ENCODE data around the gene PTPRB. TPM values are rescaled to one million over a fixed set of nuclear protein-coding genes. Genes with fewer than 3 reads are reported as not detected.

Gene PTPRB
- total RNA-seq, 6 experiments from 2014 or later, result 2.6 to 4.3 (median 3.1) TPM

DNA sequence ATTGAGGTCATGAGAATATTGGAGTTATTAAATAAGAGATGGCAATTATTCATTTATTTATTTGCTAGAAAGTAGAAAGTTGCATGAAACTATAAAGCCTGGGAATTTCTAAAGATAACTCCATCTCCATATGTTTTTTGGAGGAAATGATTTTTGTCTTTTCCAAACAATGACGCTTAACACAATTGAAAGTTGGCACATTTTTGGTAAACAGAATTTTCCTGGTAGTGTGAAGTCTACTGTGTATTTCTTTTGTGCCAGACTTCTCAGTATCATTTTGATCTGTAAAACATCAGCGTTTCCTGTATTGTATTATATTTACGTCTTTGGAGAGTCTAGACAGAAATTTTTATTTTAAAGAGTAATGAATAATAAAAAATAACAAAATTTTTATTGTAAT lies 33.7 kb upstream of the PTPRB start:
- Mint-ChIP-seq H3K36me3 (ENCODE audit: low read depth) (no peaks in the 10 kb centered on the region), H3K27me3 (ENCODE audit: insufficient read depth) (no peaks in the 10 kb centered on the region), H3K27ac (no peak overlapping the region), H3K4me3 (no peak overlapping the region), H3K9me3 (no peaks in the 10 kb centered on the region), H3K4me1 (ENCODE audit: low read depth) (no peaks in the 10 kb centered on the region)
- TF ChIP-seq, protein P1, sequence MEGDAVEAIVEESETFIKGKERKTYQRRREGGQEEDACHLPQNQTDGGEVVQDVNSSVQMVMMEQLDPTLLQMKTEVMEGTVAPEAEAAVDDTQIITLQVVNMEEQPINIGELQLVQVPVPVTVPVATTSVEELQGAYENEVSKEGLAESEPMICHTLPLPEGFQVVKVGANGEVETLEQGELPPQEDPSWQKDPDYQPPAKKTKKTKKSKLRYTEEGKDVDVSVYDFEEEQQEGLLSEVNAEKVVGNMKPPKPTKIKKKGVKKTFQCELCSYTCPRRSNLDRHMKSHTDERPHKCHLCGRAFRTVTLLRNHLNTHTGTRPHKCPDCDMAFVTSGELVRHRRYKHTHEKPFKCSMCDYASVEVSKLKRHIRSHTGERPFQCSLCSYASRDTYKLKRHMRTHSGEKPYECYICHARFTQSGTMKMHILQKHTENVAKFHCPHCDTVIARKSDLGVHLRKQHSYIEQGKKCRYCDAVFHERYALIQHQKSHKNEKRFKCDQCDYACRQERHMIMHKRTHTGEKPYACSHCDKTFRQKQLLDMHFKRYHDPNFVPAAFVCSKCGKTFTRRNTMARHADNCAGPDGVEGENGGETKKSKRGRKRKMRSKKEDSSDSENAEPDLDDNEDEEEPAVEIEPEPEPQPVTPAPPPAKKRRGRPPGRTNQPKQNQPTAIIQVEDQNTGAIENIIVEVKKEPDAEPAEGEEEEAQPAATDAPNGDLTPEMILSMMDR (IDR thresholded peaks at IDR 0.05), result no peak
- no peak for DNase-seq

DNA sequence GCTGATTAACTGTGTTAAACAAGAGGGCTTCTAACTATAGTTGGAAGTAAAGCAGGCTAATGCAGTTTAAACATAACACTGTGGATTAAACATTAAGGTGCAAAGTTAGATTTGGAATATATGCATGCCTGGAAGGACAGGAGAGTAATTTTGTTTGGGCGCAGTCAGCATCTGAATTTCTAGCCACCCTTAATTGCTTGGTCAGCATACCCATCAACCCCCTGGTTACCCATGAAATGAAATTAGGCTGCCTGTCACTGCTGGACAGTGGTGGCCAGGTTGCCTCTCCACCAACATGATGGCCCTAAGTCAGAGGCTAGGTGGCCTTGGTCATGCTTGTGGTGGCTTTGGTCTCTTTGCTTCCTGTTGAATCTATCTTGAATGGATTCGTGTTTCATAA lies 30.0 kb upstream of the PTPRB start:
- Mint-ChIP-seq H3K27me3 (ENCODE audit: insufficient read depth) (no peaks in the 10 kb centered on the region), H3K9me3 (no peaks in the 10 kb centered on the region), H3K4me1 (ENCODE audit: low read depth) (peaks cover 8% of the 10 kb centered on the region), H3K4me3 (no peak overlapping the region), H3K36me3 (ENCODE audit: low read depth) (no peaks in the 10 kb centered on the region), H3K27ac (no peak overlapping the region)
- TF ChIP-seq, protein P1 (IDR thresholded peaks at IDR 0.05), result no peak
- no peak for DNase-seq

DNA sequence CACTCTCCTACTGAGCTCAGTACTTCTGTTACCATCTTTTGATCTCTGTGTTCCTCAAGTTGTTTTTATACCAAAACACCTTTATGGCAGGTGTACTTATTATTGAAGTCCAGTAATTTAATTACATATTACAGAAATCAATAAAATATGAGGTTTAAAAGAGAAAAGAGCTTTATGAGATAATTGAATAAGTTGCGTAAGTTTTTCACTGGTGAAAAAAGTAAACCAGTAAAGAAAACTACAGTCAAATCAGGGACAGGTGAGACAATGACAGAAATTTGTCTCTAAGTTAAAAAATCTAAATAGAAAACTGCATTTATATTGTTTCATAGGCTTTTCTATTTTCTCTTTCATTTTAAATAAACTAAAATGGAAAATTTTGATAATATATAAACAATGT lies 29.1 kb upstream of the PTPRB start:
- Mint-ChIP-seq H3K36me3 (ENCODE audit: low read depth) (no peaks in the 10 kb centered on the region), H3K27ac (no peak overlapping the region), H3K4me3 (no peak overlapping the region), H3K9me3 (no peaks in the 10 kb centered on the region), H3K4me1 (ENCODE audit: low read depth) (peaks cover 17% of the 10 kb centered on the region), H3K27me3 (ENCODE audit: insufficient read depth) (no peaks in the 10 kb centered on the region)
- TF ChIP-seq, protein P1 (IDR thresholded peaks at IDR 0.05), result no peak
- no peak for DNase-seq

DNA sequence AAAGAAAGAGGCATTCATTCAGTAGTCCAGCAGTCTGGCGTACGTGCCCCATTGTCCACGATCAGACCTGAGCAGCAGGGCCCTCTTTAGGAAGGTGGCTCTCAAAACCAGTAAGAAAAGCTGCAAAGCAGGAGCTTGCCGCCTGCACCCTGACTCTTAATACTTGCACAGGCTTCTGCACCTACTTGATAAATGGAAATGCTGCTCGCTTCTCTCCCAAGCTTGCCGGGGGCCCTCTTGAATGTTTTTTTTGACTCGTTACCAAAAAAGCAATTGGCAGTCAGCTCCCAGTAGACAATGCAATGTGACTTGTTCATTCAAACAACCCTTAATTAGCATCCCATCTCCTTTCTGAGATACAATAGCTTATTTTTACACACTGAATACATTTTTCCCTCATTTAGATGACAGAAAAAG lies 27.2 kb upstream of the PTPRB start:
- peaks cover 33% of the 10 kb centered on the region for H3K4me1 Mint-ChIP-seq (ENCODE audit: low read depth)
- no peak for DNase-seq
- no peak overlapping the region for H3K4me3 Mint-ChIP-seq
- TF ChIP-seq, protein P1 (IDR thresholded peaks at IDR 0.05), result no peak
- H3K9me3 Mint-ChIP-seq, result no peaks in the 10 kb centered on the region
- H3K27me3 Mint-ChIP-seq (ENCODE audit: insufficient read depth), result no peaks in the 10 kb centered on the region
- no peak overlapping the region for H3K27ac Mint-ChIP-seq
- peaks cover under 1% of the 10 kb centered on the region; the same call in 1 of the 2 replicates for H3K36me3 Mint-ChIP-seq (ENCODE audit: low read depth)

DNA sequence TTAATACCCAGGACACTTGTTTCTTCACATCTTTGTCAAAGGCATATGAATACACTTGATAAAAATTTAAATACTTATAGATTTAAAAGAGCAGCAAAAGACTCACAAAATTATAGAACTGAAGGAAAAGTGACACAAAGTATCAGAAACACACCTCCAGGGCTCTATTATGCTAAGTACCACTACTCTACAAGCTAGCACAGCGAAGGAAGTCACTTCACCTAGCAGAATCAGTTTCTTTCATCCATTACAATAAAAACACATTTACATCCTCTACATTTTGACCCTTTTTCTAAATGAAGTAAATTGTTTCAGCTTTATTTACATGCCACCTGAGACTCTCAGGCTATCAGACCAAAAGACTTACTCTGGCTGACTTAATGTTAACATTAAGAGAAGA lies 26.6 kb upstream of the PTPRB start:
- Mint-ChIP-seq H3K36me3 (ENCODE audit: low read depth) (peaks cover 6% of the 10 kb centered on the region), H3K9me3 (no peaks in the 10 kb centered on the region), H3K27ac (no peak overlapping the region), H3K27me3 (ENCODE audit: insufficient read depth) (no peaks in the 10 kb centered on the region), H3K4me3 (no peak overlapping the region), H3K4me1 (ENCODE audit: low read depth) (peaks cover 39% of the 10 kb centered on the region)
- TF ChIP-seq, protein P1 (IDR thresholded peaks at IDR 0.05), result no peak
- DNase-seq, result no peak
